K562 (cell line): ENCODE data around the gene CSKMT. TPM values are rescaled to one million over a fixed set of nuclear protein-coding genes. Genes with fewer than 3 reads are reported as not detected.

Experiments used
- CLOCK ChIP-seq: fragments of 250-450 bp; sonication (Bioruptor Pico); IDR thresholded peaks from 2 replicates; pipeline ENCODE4 v1.4.0; 2020; ENCODE audit warnings: mild to moderate bottlenecking, moderate library complexity, borderline replicate concordance
- HDAC1 ChIP-seq, 2 experiments: fragments of 450-650 bp; IDR thresholded peaks; 2 replicates each; pipeline ENCODE4 v1.6.1; 2016 to 2017; ENCODE audit warnings: inconsistent platforms in 1 of 2, mild to moderate bottlenecking in 1 of 2, moderate library complexity in 1 of 2
- NR1H2 ChIP-seq: sonication (generic); formaldehyde crosslinking; IDR thresholded peaks from 2 replicates; pipeline ENCODE4 v1.4.0; 2020; ENCODE audit warnings: mild to moderate bottlenecking, missing genetic modification reagents
- RERE ChIP-seq: sonication (generic); formaldehyde crosslinking; IDR thresholded peaks from 2 replicates; pipeline ENCODE4 v1.8.0; 2023; ENCODE audit warnings: missing genetic modification reagents, mild to moderate bottlenecking, borderline replicate concordance
- STAT5B ChIP-seq: fragments of 250-450 bp; sonication (Bioruptor Pico); IDR thresholded peaks from 2 replicates; pipeline ENCODE4 v1.8.0; 2021; ENCODE audit warnings: mild to moderate bottlenecking, inconsistent platforms
- TFE3 ChIP-seq: fragments of 450-650 bp; formaldehyde crosslinking; IDR thresholded peaks from 2 replicates; pipeline ENCODE4 v1.4.0; 2020; ENCODE audit warnings: mild to moderate bottlenecking, mixed read lengths
- TRIM25 ChIP-seq: fragments of 450-650 bp; IDR thresholded peaks from 2 replicates; pipeline ENCODE4 v1.7.0; 2016; ENCODE audit warnings: borderline replicate concordance
- USF1 ChIP-seq: sonication (generic); formaldehyde crosslinking; IDR thresholded peaks from 2 replicates; pipeline ENCODE4 v1.9.0; 2022; ENCODE audit warnings: mild to moderate bottlenecking, missing genetic modification reagents
- ZKSCAN3 ChIP-seq: fragments of 250-450 bp; sonication (Bioruptor Pico); IDR thresholded peaks from 2 replicates; pipeline ENCODE4 v1.4.0; 2020
- ZNF121 ChIP-seq: sonication (generic); formaldehyde crosslinking; conservative IDR thresholded peaks from 2 replicates; pipeline ENCODE4 v1.8.0; 2022; ENCODE audit warnings: missing genetic modification reagents
- ZNF561 ChIP-seq: fragments of 450-650 bp; formaldehyde crosslinking; conservative IDR thresholded peaks from 2 replicates; pipeline ENCODE4 v1.4.0; 2020; ENCODE audit warnings: mild to moderate bottlenecking, moderate library complexity
- ZNF655 ChIP-seq: fragments of 250-450 bp; sonication (Bioruptor Pico); IDR thresholded peaks from 2 replicates; pipeline ENCODE4 v1.5.0; 2021
- polyA plus RNA-seq, 8 experiments: library from polyadenylated mRNA; depleted of rRNA in 4 of 8; stranded (reverse) in 5 of 8; unstranded in 3 of 8; fragments of >200 nt; fragmentation: Nextera tagmentation in 2 of 8; fragmentation: Illumina TruSeq in 1 of 8; extraction: Ambion mirVana in 2 of 8; extraction: Trizol in 1 of 8; gene quantifications; 2 replicates each; pipeline versions ENCODE4 v1.2.1 to v1.2.3, GENCODE V29; 2011 to 2014; ENCODE audit warnings: inconsistent platforms in 1 of 8, missing spikeins in 1 of 8
- total RNA-seq, 7 experiments: library from RNA; depleted of rRNA in 6 of 7; stranded (reverse); fragments of >200 nt in 6 of 7; fragmentation: Illumina TruSeq in 2 of 7; extraction: Trizol in 2 of 7; gene quantifications; 2 replicates each; pipeline versions ENCODE4 v1.2.1 to v1.2.3, GENCODE V29; 2011 to 2021; ENCODE audit warnings: low replicate concordance in 1 of 7

CSKMT gene
- total and polyA plus RNA-seq, 9 of the 15 experiments (the other 6 are each of a cell fraction or from before 2014, with no cell fraction given) = 10.3 to 108 (median 27.2) TPM

GRCh38 chr11:62621567-62622470 lies 43.3 kb upstream of the CSKMT start, which contains the start of gene B3GAT3 (continued):
- TF ChIP-seq TFE3 (no peak), ZNF655 (CRISPR knock-in tag) (no peak), ZNF561 (CRISPR knock-in tag) (no peak), TRIM25 (no peak), HDAC1 (IDR thresholded peaks at IDR 0.05) (peak in 1 of 2 experiments; percentile 98; a peak in 2 of 4 replicates), ZNF121 (CRISPR knock-in tag) (no peak), RERE (CRISPR knock-in tag) (no peak), CLOCK (CRISPR knock-in tag) (no peak), STAT5B (CRISPR knock-in tag) (no peak), USF1 (CRISPR knock-in tag) (peak; percentile 90), NR1H2 (CRISPR knock-in tag) (no peak), ZKSCAN3 (CRISPR knock-in tag) (no peak)
